Glomerular endothelial cell (primary cell): ENCODE data around the gene AQP12B. TPM values are rescaled to one million over a fixed set of nuclear protein-coding genes. Genes with fewer than 3 reads are reported as not detected.

Experiments
- DNase-seq: peaks from one replicate; pipeline ENCODE4 v3.0.0-alpha.2; 2011; ENCODE audit warnings: low read depth, low spot score; ENCODE audit errors: extremely low read depth
- total RNA-seq: library from RNA; depleted of rRNA; stranded (reverse); fragments of >200 nt; gene quantifications from 2 replicates; pipeline ENCODE4 v1.2.3, GENCODE V29; 2015

The AQP12B gene
- total RNA-seq, 1 donor from 2014 or later: not detected

- no peak for DNase-seq
These were observed 45.4 kb downstream of the AQP12B start for GRCh38 chr2:240637116-240637900.

GRCh38 chr2:240636563-240637115, 46.0 kb downstream of the AQP12B start:
- no peak for DNase-seq

- DNase-seq: no peak
These were observed 46.6 kb downstream of the AQP12B start for GRCh38 chr2:240635998-240636547.

GRCh38 chr2:240635121-240635997, 47.3 kb downstream of the AQP12B start:
- no peak for DNase-seq

- no peak for DNase-seq
These were observed 50.4 kb downstream of the AQP12B start for GRCh38 chr2:240632306-240632721.

DNA sequence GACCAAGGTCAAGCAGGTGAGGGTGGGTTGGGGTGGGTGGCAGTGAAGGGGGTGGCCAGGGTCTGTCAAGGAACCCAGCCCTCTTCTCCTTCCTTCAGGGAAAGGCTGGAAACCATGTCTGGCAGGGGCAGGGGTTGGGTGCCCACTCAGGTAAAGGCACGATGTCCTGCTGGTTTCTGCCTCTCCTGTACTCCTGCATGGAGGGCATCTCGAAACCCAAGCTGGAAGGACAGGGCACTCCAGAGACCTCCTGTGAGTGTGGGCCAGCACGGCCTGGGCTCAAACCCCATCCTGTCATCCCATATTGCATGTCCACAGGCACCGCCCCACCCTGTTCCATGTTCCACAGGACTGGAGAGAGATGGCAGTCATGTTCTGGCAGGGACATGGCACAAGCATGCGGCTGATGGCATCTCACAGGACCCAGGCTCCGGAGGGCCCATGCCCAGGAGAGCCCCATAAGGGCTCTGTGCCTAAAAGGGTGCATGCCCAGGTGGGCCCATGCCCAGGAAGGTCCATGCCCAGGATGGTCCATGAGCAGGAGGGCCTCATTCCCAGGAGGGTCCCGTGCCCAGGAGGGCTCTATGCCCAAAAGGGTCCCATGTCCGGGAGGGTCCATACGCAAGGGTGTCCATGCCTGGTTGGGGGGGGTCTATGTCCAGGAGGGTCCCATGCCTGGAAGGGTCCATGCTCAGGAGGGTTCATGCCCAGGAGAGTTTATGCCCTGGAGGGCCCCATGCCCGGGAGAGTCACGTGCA, 51.0 kb downstream of the AQP12B start:
- DNase-seq: no peak

- no peak for DNase-seq
These were observed 51.7 kb downstream of the AQP12B start for GRCh38 chr2:240630771-240631547.

DNA sequence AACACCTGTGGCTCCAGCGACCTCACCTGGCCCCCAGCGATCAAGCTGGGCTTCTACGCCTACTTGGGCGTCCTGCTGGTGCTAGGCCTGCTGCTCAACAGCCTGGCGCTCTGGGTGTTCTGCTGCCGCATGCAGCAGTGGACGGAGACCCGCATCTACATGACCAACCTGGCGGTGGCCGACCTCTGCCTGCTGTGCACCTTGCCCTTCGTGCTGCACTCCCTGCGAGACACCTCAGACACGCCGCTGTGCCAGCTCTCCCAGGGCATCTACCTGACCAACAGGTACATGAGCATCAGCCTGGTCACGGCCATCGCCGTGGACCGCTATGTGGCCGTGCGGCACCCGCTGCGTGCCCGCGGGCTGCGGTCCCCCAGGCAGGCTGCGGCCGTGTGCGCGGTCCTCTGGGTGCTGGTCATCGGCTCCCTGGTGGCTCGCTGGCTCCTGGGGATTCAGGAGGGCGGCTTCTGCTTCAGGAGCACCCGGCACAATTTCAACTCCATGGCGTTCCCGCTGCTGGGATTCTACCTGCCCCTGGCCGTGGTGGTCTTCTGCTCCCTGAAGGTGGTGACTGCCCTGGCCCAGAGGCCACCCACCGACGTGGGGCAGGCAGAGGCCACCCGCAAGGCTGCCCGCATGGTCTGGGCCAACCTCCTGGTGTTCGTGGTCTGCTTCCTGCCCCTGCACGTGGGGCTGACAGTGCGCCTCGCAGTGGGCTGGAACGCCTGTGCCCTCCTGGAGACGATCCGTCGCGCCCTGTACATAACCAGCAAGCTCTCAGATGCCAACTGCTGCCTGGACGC, 52.5 kb downstream of the AQP12B start:
- no peak for DNase-seq

DNA sequence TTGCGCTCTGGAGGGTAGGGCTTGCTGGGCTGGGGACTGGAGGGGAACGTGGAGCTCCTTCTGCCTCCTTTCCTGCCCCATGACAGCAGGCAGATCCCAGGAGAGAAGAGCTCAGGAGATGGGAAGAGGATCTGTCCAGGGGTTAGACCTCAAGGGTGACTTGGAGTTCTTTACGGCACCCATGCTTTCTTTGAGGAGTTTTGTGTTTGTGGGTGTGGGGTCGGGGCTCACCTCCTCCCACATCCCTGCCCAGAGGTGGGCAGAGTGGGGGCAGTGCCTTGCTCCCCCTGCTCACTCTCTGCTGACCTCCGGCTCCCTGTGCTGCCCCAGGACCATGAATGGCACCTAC, 53.1 kb downstream of the AQP12B start:
- DNase-seq: no peak

GRCh38 chr2:240628808-240629618, 53.7 kb downstream of the AQP12B start:
- DNase-seq: no peak

- DNase-seq: no peak
These were observed 54.2 kb downstream of the AQP12B start for GRCh38 chr2:240628507-240628807.

- no peak for DNase-seq
These were observed 54.8 kb downstream of the AQP12B start for GRCh38 chr2:240627736-240628506.

DNA sequence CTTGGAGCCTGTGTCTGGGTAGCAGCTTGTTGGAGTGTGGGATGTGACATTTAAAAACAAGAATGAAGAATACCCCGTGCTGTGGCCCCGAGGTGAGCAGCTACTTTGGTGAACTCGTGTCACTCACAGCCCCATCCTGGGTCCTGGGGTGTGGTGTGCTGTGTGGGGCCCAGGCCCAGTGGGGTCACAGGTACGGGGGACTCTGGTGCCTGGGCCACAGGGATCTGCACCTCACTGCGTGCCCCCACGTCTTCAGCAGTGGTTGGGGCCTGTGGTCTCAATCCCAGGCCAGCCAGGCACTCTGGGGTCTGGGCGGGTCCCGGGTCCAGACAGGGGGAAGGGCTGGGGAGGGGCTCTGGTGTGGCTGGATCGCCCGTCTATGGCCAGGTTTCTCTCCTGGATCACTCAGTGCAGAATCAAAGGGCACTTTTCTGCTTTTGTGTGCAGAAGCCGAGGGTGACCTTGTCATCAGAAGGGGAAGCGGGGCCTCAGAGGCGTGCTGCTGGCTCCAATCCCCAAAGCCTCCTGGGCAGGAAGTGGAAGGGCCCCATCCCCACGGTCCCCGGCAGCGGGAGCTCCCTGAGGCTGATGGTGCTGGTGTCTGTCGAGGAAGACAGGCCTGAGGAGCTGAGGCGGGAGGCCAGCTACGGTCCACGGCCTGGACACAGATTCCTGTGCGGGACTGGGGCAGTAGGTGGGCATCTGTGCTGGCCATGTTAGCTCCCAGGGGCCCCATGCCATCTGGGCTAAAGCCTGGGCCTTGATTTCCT, 56.0 kb downstream of the AQP12B start:
- DNase-seq: no peak
